HCT116 (cell line): Measurements from ENCODE around the gene DCAF8L2. TPM values are rescaled to one million over a fixed set of nuclear protein-coding genes. Genes with fewer than 3 reads are reported as not detected.
"Not testable (repeated sequence)": the region's sequence is repeated elsewhere in the genome, so short reads cannot be mapped to it uniquely, and the experiment has no call there.

Experiments used
- ATAC-seq: fragments of 200-7000 bp; cut with Tn5 transposase; 2 replicates; pipeline ENCODE4 v1.9.1; 2020; ENCODE audit warnings: mild to moderate bottlenecking, moderate library complexity
- BruUV-seq: library from RNA; stranded (reverse); fragments of 400-500 nt; replicated peaks from 2 replicates; lab custom pipeline; 2021; lab: Mats Ljungman, UMichigan
- CTCF ChIA-PET: fragments of 300-600 bp; sonication (Branson Sonifier 250); formaldehyde crosslinking; loops from one replicate; lab custom pipeline; 2021; ENCODE audit warnings: antibody characterized with exemption; lab: Charles Lee
- POLR2A ChIA-PET: fragments of 300-600, 350-600 bp; sonication (Branson Sonifier 250); formaldehyde crosslinking; loops from one replicate; lab custom pipeline; 2021; ENCODE audit warnings: antibody characterized with exemption; lab: Charles Lee
- RAD21 ChIA-PET, 2 experiments: fragments of 300-600 bp; sonication (Branson Sonifier 250); formaldehyde crosslinking; loops; one replicate each; lab custom pipeline; 2023; ENCODE audit warnings: low total read pairs in 2 of 2; ENCODE audit not compliant: uncharacterized antibody in 2 of 2, unreplicated experiment in 2 of 2, low non-redundant PET in 1 of 2; lab: Charles Lee
- DNase-seq: peaks from one replicate; pipeline ENCODE4 v3.0.0-alpha.2; 2010; ENCODE audit warnings: low read depth, low spot score
- H2AFZ ChIP-seq: fragments of 200-600 bp; shearing (Covaris generic), sonication (generic); 2 replicates; pipeline ENCODE4 v1.6.1; 2017; ENCODE audit warnings: low read depth, mixed run types, mixed read lengths, antibody characterized with exemption, low read length; ENCODE audit not compliant: poor library complexity, severe bottlenecking
- H3K27ac ChIP-seq: 2 replicates; pipeline ENCODE4 v1.5.1; 2012; ENCODE audit warnings: low read depth, low read length
- H3K27me3 ChIP-seq: fragments of 200-600 bp; sonication (generic); 2 replicates; pipeline ENCODE4 v1.6.1; 2016; ENCODE audit warnings: mixed run types, low read length, mixed read lengths; ENCODE audit not compliant: insufficient read depth
- H3K36me3 ChIP-seq, 2 experiments: fragments of 200-500 bp in 1 of 2; fragments of 200-600 bp in 1 of 2; sonication (Bioruptor generic) in 1 of 2; sonication (generic) in 1 of 2; 2 replicates each; pipeline versions ENCODE4 v1.5.1 to v1.6.1; 2014 to 2016; ENCODE audit warnings: low read length in 2 of 2, inconsistent platforms in 1 of 2, mixed read lengths in 1 of 2, mixed run types in 1 of 2; ENCODE audit not compliant: insufficient read depth in 2 of 2, control insufficient read depth in 1 of 2
- H3K4me1 ChIP-seq, 2 experiments: fragments of 200-600 bp in 1 of 2; sonication (generic) in 1 of 2; 2 replicates each; pipeline versions ENCODE4 v1.5.1 to v1.6.1; 2012 to 2017; ENCODE audit warnings: low read length in 2 of 2, inconsistent platforms in 1 of 2, mild to moderate bottlenecking in 1 of 2, mixed read lengths in 1 of 2, mixed run types in 1 of 2, moderate library complexity in 1 of 2; ENCODE audit not compliant: insufficient read depth in 2 of 2, control insufficient read depth in 1 of 2
- H3K4me2 ChIP-seq: fragments of 200-600 bp; sonication (generic); 2 replicates; pipeline ENCODE4 v1.6.1; 2017; ENCODE audit warnings: mixed run types, low read length, mixed read lengths
- H3K4me3 ChIP-seq, 2 experiments: fragments of 200-600 bp in 1 of 2; sonication (generic) in 1 of 2; replicated peaks in 1 of 2; 2 replicates each; pipeline ENCODE4 v1.5.1; 2011 to 2016; ENCODE audit warnings: low read length in 2 of 2, control low read depth in 1 of 2, low read depth in 1 of 2, mild to moderate bottlenecking in 1 of 2, mixed read lengths in 1 of 2, mixed run types in 1 of 2
- H3K79me2 ChIP-seq: fragments of 200-600 bp; sonication (generic); 2 replicates; pipeline ENCODE4 v1.6.1; 2017; ENCODE audit warnings: mild to moderate bottlenecking, mixed run types, low read length, moderate library complexity, mixed read lengths; ENCODE audit not compliant: insufficient read depth
- H3K9ac ChIP-seq: fragments of 200-600 bp; sonication (generic); 2 replicates; pipeline ENCODE4 v1.6.1; 2016; ENCODE audit warnings: low read length, mixed read lengths
- H3K9me2 ChIP-seq: fragments of 200-600 bp; sonication (generic), shearing (Covaris generic); 2 replicates; pipeline ENCODE4 v1.6.1; 2017; ENCODE audit warnings: mixed run types, mild to moderate bottlenecking, moderate library complexity; ENCODE audit not compliant: insufficient read depth
- H3K9me3 ChIP-seq, 2 experiments: fragments of 200-500 bp in 1 of 2; fragments of 200-600 bp in 1 of 2; sonication (Bioruptor generic) in 1 of 2; sonication (generic) in 1 of 2; 2 replicates each; pipeline ENCODE4 v1.6.1; 2014 to 2017; ENCODE audit warnings: low read length in 2 of 2, mixed read lengths in 2 of 2, inconsistent platforms in 1 of 2, low read depth in 1 of 2, mild to moderate bottlenecking in 1 of 2, mixed run types in 1 of 2, moderate library complexity in 1 of 2; ENCODE audit not compliant: control insufficient read depth in 1 of 2, insufficient read depth in 1 of 2
- H4K20me1 ChIP-seq: fragments of 200-600 bp; sonication (generic), shearing (Covaris generic); 2 replicates; pipeline ENCODE4 v1.6.1; 2017; ENCODE audit warnings: mixed run types, mild to moderate bottlenecking, moderate library complexity; ENCODE audit not compliant: insufficient read depth
- POLR2AphosphoS5 ChIP-seq: IDR thresholded peaks from 2 replicates; pipeline ENCODE4 v1.6.1; 2011; ENCODE audit warnings: mild to moderate bottlenecking, low read depth, low read length, moderate library complexity
- intact Hi-C: fragments of 100-400 bp; cut with micrococcal nuclease; formaldehyde crosslinking; loops from 2 replicates; pipeline ENCODE4 v1.10.0; 2022
- total RNA-seq: library from RNA; stranded (reverse); gene quantifications from one replicate; pipeline ENCODE4 v1.2.1, GENCODE V29; 2021; ENCODE audit not compliant: unreplicated experiment
- TF ChIP-seq, protein P1 (sequence below), 3 experiments: fragments of 200-600 bp in 1 of 3; sonication (generic) in 1 of 3; IDR thresholded peaks in 2 of 3; conservative IDR thresholded peaks in 1 of 3; 2 replicates each; pipeline ENCODE4 v1.5.1; 2012 to 2017; ENCODE audit warnings: low read depth in 2 of 3, low read length in 2 of 3, antibody characterized with exemption in 1 of 3, borderline replicate concordance in 1 of 3, control low read depth in 1 of 3, mild to moderate bottlenecking in 1 of 3, mixed read lengths in 1 of 3, mixed run types in 1 of 3, moderate library complexity in 1 of 3; ENCODE audit not compliant: insufficient read depth in 1 of 3

Gene DCAF8L2
- total RNA-seq, 1 experiment from 2014 or later, result not detected

DNA sequence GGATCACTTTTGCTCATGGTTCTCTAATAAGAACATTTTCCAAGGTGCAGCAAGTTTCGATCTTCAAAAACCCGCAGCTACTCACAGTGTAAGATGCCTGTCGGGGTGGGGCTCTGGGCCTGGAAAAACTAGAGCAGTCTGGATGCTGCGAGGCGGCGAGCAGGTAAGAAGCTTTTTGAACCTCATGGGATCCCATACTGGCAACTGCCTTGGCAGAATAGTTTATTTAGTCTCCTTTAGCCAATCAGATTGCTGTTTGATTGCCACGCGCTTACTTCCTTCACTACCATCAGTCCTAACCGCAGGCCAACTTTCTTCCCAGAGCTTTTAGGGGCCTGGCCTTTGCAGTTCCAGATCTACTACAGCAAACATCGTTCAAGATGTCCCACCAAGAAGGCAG is 156.4 kb downstream of the DCAF8L2 start:
- H4K20me1 ChIP-seq, result no peaks in the 10 kb centered on the region
- no peak overlapping the region for H3K4me3 ChIP-seq
- ATAC-seq (no peak), DNase-seq (no peak)
- H3K9me2 ChIP-seq, result no peaks in the 10 kb centered on the region
- no peak overlapping the region for H2AFZ ChIP-seq
- intact Hi-C loops, result no loop called here
- no peak overlapping the region for H3K4me2 ChIP-seq
- no peaks in the 10 kb centered on the region for H3K27me3 ChIP-seq
- RAD21 ChIA-PET, result no interaction called here
- CTCF ChIA-PET, result no interaction called here
- no TSS peak for BruUV-seq
- H3K9ac ChIP-seq, result no peak overlapping the region
- POLR2A ChIA-PET, result no interaction called here
- H3K9me3 ChIP-seq, result no peaks in the 10 kb centered on the region
- TF ChIP-seq POLR2AphosphoS5, result no peak
- TF ChIP-seq, protein P1, sequence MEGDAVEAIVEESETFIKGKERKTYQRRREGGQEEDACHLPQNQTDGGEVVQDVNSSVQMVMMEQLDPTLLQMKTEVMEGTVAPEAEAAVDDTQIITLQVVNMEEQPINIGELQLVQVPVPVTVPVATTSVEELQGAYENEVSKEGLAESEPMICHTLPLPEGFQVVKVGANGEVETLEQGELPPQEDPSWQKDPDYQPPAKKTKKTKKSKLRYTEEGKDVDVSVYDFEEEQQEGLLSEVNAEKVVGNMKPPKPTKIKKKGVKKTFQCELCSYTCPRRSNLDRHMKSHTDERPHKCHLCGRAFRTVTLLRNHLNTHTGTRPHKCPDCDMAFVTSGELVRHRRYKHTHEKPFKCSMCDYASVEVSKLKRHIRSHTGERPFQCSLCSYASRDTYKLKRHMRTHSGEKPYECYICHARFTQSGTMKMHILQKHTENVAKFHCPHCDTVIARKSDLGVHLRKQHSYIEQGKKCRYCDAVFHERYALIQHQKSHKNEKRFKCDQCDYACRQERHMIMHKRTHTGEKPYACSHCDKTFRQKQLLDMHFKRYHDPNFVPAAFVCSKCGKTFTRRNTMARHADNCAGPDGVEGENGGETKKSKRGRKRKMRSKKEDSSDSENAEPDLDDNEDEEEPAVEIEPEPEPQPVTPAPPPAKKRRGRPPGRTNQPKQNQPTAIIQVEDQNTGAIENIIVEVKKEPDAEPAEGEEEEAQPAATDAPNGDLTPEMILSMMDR (IDR thresholded peaks at IDR 0.05 in 2 of 3, conservative IDR thresholded peaks at IDR 0.05 in 1 of 3; ENCODE audit: borderline replicate concordance in 1 of 3, insufficient read depth in 1 of 3, low read depth in 2 of 3, low read length in 2 of 3), result no peak
- TF ChIP-seq, all 23 proteins: peak for 0
- no peaks in the 10 kb centered on the region for H3K4me1 ChIP-seq
- H3K79me2 ChIP-seq, result no peaks in the 10 kb centered on the region
- H3K27ac ChIP-seq, result no peak overlapping the region
- H3K36me3 ChIP-seq, result no peaks in the 10 kb centered on the region

GRCh38 chrX:27750298-27750697 is 160.2 kb downstream of the DCAF8L2 start:
- H3K79me2 ChIP-seq, H3K36me3 ChIP-seq, ATAC-seq, H3K27me3 ChIP-seq, intact Hi-C loops, RAD21 ChIA-PET, H3K9me2 ChIP-seq, H3K4me1 ChIP-seq, BruUV-seq, H3K4me2 ChIP-seq, CTCF ChIA-PET, POLR2A ChIA-PET, DNase-seq, H3K27ac ChIP-seq, H3K9me3 ChIP-seq, H4K20me1 ChIP-seq, H3K9ac ChIP-seq, H3K4me3 ChIP-seq, H2AFZ ChIP-seq: not testable (repeated sequence)
